D721Med (cell line): Measurements from ENCODE around the gene SHH.

Experiments used
- DNase-seq: peaks from one replicate; pipeline ENCODE4 v3.0.0; 2011; ENCODE audit warnings: low spot score; ENCODE audit not compliant: insufficient read length
- FAIRE-seq: peaks from 2 replicates; lab custom pipeline; 2011; peaks lifted over from hg19 to GRCh38; lab: Jason Lieb, UNC
- TF ChIP-seq, protein P1 (sequence below): IDR thresholded peaks from 2 replicates; pipeline ENCODE4 v1.5.1; 2012; ENCODE audit warnings: mild to moderate bottlenecking, control low read depth; ENCODE audit not compliant: insufficient read depth; ENCODE audit errors: missing control alignments

SHH gene

DNA sequence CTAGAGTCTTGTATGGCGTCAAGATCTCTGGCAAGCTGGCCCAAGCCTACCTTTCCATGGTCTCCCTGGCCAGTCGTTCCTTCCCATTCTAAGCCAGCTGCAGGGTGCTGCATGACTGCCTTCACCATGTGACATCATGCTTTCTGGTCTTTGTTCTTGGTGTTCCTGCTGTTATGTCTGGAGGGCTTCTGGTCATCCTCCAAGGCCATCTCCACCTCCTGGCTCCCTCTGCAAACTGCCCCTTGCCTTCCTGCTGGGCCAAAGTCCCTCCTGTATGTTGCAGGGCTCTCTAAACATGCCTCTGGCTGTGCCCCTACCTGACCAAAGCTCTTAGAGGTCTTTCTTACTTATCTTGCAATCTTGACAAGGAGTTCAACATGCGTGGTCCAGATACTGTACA, 44.4 kb upstream of the SHH start:
- DNase-seq, result no peak
- TF ChIP-seq, protein P1, sequence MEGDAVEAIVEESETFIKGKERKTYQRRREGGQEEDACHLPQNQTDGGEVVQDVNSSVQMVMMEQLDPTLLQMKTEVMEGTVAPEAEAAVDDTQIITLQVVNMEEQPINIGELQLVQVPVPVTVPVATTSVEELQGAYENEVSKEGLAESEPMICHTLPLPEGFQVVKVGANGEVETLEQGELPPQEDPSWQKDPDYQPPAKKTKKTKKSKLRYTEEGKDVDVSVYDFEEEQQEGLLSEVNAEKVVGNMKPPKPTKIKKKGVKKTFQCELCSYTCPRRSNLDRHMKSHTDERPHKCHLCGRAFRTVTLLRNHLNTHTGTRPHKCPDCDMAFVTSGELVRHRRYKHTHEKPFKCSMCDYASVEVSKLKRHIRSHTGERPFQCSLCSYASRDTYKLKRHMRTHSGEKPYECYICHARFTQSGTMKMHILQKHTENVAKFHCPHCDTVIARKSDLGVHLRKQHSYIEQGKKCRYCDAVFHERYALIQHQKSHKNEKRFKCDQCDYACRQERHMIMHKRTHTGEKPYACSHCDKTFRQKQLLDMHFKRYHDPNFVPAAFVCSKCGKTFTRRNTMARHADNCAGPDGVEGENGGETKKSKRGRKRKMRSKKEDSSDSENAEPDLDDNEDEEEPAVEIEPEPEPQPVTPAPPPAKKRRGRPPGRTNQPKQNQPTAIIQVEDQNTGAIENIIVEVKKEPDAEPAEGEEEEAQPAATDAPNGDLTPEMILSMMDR, result no peak

DNA sequence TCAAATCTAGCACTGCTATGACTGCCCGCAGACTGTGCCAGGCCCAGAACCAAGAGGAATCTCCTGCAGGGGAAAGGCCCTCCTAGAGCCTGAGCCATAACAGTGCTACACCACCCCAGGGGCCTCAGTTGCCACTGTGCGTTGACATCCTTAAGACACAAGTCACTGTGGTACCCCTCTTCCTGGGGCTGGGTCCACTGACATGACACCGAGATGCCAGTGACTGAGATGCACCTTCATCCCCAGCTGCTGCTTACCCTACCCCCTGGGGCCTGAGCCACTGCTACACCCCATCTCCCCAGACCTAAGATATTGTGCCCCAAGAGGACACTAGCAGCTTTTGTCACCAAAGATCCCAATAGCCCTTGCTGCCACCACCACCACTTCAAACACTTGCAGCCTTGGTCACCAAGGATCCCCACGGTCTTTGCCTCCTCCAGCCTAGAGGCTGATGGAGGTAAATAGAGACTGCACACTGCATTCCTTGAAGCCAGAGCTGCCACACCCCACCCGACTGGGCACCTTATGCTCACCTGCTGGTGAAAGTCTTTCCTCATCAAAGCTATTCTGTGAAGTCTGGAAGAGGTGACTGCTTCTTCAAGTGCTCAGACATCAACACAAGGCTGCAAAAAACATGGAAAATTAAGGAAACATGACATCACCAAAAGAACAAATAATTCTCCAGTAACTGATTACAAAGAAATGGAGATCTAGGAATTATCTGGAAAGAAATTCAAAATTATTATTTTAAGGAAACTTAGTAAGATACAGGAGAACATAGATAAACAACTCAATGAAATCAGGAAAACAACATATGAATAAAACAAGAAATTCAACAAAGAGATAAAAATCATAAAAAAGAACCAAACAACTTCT, 40.4 kb upstream of the SHH start:
- FAIRE-seq (no peak), DNase-seq (no peak)
- TF ChIP-seq, protein P1, result no peak

More for the DNA sequence above, 44.4 kb upstream of the SHH start:
- no peak for FAIRE-seq

DNA sequence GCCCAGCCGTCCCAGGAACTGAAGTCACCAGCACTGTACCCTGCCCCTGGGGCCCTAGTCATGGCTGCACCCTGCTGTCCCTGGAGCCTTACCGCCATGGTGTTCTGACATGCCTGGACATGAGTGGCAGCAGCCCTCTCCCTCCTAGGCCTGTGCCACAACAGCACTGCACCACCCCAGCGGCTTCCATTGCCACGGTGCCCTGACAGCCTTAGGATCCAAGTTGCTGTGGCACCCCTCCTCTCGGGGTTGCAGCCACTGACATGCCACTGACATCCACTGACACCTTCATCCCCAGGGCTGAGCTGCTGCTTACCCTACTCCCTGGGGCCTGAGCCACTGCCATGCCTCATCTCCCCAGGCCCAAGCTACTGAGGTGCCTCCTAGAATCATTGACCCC, 39.6 kb upstream of the SHH start:
- FAIRE-seq (no peak), DNase-seq (no peak)
- TF ChIP-seq, protein P1, result no peak

DNA sequence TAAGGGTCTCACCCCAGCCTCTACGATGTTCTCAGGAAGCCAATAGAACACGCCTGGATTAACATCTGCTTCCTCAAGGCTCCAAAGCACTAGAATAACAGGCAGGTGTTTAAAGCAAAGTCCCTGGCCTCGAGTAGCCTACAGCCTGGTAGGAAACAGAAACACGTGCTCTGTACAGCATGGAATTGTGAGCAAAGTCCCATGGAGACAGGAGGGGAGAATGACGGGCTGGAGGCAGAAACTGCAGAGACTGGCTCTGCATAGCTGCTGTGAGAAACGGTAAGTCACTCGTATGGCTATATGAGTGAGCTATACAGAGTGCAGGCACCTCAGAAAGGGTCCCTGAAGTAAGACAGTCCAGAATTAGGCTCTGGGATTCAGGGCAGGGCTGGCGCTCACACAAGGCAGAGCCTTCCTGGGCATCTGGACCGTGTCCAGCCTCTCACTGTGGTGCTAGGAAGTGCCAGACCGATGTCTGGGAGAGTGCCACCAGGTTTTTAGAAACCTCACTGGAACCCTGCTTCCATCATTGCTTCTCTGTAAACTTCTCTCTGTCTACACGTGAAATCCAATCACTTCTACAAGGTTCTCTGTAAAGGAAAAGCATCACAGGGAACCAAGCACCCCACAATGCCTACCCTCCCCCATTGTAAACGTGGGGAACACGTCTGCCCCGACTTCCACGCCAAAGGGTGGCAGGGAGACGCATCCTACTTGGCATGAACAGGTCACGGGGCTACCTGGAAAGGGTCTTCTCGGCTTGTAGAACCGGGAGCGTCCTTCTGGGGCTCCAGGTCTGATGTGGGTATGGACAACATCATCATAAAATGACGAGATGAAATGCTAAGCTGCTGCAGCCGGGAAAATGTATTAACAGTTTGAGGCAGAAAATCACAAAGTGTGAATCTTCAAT, 38.8 kb upstream of the SHH start:
- TF ChIP-seq, protein P1, result no peak
- DNase-seq (no peak), FAIRE-seq (no peak)

DNA sequence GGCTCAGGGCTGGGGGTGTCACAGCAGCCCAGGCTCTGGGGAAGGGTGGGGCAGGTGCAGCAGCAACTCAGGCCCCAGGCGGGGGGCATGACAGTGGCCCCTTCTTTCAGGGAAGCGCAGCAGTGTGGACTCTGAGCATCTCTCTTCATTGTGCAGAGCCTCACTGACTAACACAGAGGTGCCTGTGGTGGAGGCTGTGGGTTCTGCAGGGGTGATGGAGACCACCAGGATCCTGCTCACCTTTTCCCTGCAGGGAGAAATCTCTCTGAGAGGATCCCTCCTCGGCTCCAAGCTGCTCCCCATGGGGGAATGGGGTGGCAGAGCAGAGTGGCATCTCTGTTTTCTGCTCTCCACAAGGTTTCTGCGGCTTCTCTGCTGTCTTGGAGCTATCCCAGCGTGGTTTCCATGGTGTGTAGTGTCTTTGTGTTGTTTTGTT, 37.8 kb upstream of the SHH start:
- FAIRE-seq (no peak), DNase-seq (no peak)
- TF ChIP-seq, protein P1, result no peak

DNA sequence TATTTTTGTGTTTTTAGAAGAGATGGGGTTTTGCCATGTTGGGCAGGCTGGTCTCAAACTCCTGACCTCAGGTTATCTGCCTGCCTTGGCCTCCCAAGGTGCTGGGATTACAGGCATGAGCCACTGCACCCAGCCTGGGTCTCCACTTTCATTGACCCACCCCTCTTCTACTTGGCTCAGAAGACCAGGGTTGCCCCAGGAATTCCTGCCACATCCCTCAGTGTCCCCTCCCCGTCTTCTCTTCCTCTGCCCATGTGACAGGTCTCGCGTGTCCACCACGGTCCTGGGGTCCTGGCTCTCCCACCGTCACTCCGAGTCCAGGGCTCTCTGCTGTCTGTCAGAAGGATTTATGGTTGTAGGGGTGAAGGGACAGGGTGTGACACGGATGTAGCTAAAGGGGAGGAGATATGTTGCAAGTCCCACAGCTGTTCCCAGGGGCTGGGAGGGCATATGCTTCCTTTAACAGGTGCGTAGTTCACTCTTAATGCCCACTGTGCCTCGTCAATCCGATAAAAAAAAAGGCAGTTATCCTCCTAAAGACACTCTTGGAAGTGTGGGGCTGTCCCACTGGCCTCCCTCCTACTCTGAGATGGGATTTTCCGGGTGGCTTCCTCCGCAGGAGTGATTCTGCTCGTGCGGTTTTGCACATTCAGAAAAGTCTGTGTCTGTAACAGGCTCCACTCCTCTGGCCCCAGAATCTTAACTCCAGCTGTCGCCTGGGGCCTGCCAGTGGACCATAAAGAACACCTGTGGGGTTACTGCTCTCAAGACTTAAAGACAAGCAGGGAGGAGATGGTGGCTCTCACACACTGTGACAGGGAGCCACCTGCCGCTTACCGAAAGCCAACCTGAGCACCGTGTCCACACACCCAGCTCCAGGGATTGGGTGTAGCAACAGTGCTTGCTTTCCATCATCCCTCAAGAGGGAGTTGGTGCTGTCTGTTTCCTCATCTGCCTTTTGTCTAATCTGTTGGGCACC, 36.7 kb upstream of the SHH start:
- TF ChIP-seq, protein P1, result no peak
- DNase-seq (no peak), FAIRE-seq (no peak)
